A673 (cell line): ENCODE results near the gene GAS2. TPM values are rescaled to one million over a fixed set of nuclear protein-coding genes. Genes with fewer than 3 reads are reported as not detected.
A peak's percentile ranks its signal among the peaks of the same experiment; 100 is the strongest.

ENCODE experiments used
- BruUV-seq: library from RNA; stranded (reverse); fragments of 400-500 nt; replicated peaks from 2 replicates; lab custom pipeline; 2021; lab: Mats Ljungman, UMichigan
- CTCF ChIA-PET: fragments of 300-600 bp; sonication (Branson Sonifier 250); formaldehyde crosslinking; loops from one replicate; lab custom pipeline; 2022; ENCODE audit warnings: antibody characterized with exemption; lab: Charles Lee
- POLR2A ChIA-PET: fragments of 300-600 bp; sonication (Branson Sonifier 250); formaldehyde crosslinking; loops from one replicate; lab custom pipeline; 2022; ENCODE audit warnings: antibody characterized with exemption; ENCODE audit not compliant: low non-redundant PET; lab: Charles Lee
- DNase-seq: peaks from one replicate; pipeline ENCODE4 v3.0.0-alpha.2; 2015; ENCODE audit warnings: low spot score
- H3K27ac ChIP-seq: fragments of 200-600 bp; sonication (generic); 2 replicates; pipeline ENCODE4 v1.5.1; 2016; ENCODE audit warnings: mixed run types, low read depth, mild to moderate bottlenecking, mixed read lengths, antibody characterized with exemption, low read length; ENCODE audit not compliant: poor library complexity, severe bottlenecking
- H3K27me3 ChIP-seq: fragments of 200-600 bp; sonication (generic); replicated peaks from 2 replicates; pipeline ENCODE4 v1.6.1; 2017; ENCODE audit warnings: mixed run types, low read depth, mild to moderate bottlenecking, mixed read lengths, antibody characterized with exemption, low read length; ENCODE audit not compliant: insufficient read depth, poor library complexity
- H3K36me3 ChIP-seq: fragments of 200-600 bp; sonication (generic); 2 replicates; pipeline ENCODE4 v1.6.1; 2016; ENCODE audit warnings: mixed run types, mild to moderate bottlenecking, mixed read lengths, antibody characterized with exemption, low read length; ENCODE audit not compliant: insufficient read depth, poor library complexity, severe bottlenecking
- H3K4me1 ChIP-seq: fragments of 200-600 bp; sonication (generic); 2 replicates; pipeline ENCODE4 v1.6.1; 2017; ENCODE audit warnings: mixed run types, mild to moderate bottlenecking, mixed read lengths, antibody characterized with exemption, low read length; ENCODE audit not compliant: insufficient read depth, poor library complexity, severe bottlenecking
- H3K4me3 ChIP-seq: fragments of 200-600 bp; sonication (generic); 2 replicates; pipeline ENCODE4 v1.5.1; 2016; ENCODE audit warnings: low read depth, mixed run types, mild to moderate bottlenecking, mixed read lengths, low read length; ENCODE audit not compliant: poor library complexity, severe bottlenecking
- H3K9me3 ChIP-seq: fragments of 200-600 bp; sonication (generic); 2 replicates; pipeline ENCODE4 v1.6.1; 2016; ENCODE audit warnings: mixed run types, low read depth, mild to moderate bottlenecking, mixed read lengths, antibody characterized with exemption, low read length; ENCODE audit not compliant: poor library complexity, severe bottlenecking
- EZH2 ChIP-seq: fragments of 200-600 bp; sonication (generic); IDR thresholded peaks from 2 replicates; pipeline ENCODE4 v1.6.1; 2017; ENCODE audit warnings: borderline replicate concordance, low read depth, mild to moderate bottlenecking, mixed read lengths, antibody characterized with exemption, low read length; ENCODE audit not compliant: poor library complexity, severe bottlenecking
- intact Hi-C: fragments of 100-400 bp; cut with micrococcal nuclease; formaldehyde crosslinking; loops from one replicate; pipeline ENCODE4 v1.10.0; 2022; ENCODE audit not compliant: unreplicated experiment
- total RNA-seq: library from RNA; stranded (reverse); gene quantifications from 2 replicates; pipeline ENCODE4 v1.2.3, GENCODE V29; 2021
- TF ChIP-seq, protein P1 (sequence below): fragments of 300-800, 200-600 bp; sonication (generic); conservative IDR thresholded peaks from 2 replicates; pipeline ENCODE4 v1.5.1; 2017; ENCODE audit warnings: low read depth, mild to moderate bottlenecking, antibody characterized with exemption, low read length, moderate library complexity, mixed read lengths

The GAS2 gene
- total RNA-seq, 1 experiment from 2014 or later: 1.8 TPM

DNA sequence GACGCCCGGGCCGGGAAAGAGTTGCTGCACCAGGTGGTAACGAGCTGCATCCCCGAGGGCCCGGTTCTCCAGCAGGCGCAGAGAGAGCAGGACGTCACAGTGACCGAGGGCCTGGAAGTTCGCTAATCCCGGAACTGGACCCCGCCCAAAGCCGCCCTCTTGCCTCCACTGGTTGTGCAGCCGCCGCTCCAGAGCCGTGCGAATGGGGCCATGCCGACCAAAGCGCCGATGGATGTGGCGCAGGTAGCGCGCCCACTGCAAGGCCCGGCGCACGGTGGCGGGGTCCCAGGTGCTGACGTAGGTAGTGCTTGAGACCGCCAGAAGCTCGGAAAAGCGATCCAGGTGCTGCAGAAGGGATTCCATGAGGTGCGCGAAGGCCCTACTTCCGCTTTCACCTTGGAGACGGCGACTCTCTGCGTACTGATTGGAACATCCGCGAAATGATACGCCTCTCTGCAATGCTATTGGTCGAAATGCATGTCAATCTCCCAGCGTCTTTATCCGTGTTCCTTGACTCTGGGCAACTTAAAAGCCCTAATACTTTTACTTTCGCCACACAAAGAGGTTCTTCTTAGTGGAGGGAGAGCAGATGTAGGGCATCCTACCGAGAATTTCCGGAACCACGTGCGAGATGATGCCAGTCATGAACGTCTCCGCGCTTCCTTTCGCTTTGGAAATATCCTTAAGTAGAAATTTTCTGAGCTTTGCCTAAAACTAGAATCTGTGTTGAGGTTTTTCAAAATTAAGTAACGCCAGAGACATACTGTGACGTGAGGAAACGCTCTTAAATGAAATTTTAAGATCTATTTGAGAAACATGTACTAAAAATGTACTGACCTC is 40.7 kb upstream of the GAS2 start, which contains the start of gene FANCF:
TSS of gene FANCF (minus strand) at position 376 of the 840 bp plus-strand sequence. CDS start at position 363, 13 bp downstream.
- no peak for TF ChIP-seq EZH2
- TF ChIP-seq, protein P1, sequence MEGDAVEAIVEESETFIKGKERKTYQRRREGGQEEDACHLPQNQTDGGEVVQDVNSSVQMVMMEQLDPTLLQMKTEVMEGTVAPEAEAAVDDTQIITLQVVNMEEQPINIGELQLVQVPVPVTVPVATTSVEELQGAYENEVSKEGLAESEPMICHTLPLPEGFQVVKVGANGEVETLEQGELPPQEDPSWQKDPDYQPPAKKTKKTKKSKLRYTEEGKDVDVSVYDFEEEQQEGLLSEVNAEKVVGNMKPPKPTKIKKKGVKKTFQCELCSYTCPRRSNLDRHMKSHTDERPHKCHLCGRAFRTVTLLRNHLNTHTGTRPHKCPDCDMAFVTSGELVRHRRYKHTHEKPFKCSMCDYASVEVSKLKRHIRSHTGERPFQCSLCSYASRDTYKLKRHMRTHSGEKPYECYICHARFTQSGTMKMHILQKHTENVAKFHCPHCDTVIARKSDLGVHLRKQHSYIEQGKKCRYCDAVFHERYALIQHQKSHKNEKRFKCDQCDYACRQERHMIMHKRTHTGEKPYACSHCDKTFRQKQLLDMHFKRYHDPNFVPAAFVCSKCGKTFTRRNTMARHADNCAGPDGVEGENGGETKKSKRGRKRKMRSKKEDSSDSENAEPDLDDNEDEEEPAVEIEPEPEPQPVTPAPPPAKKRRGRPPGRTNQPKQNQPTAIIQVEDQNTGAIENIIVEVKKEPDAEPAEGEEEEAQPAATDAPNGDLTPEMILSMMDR: no peak
- H3K27me3 ChIP-seq: no peaks in the 10 kb centered on the region
- H3K27ac ChIP-seq: peak within 1 kb of the TSS; percentile 86
- H3K4me1 ChIP-seq: peaks cover 16% of the 10 kb centered on the region
- BruUV-seq: TSS peak; percentile 94
- no peaks in the 10 kb centered on the region for H3K9me3 ChIP-seq
- no peaks in the 10 kb centered on the region for H3K36me3 ChIP-seq
- peak within 1 kb of the TSS; percentile 80 for H3K4me3 ChIP-seq
- POLR2A ChIA-PET: no interaction called here
- DNase-seq: peak; percentile 98
- intact Hi-C loops: loop anchor here (5.0 kb wide), 1 partner anchor 162 kb away; no protein-coding TSS in a partner anchor
- CTCF ChIA-PET: no interaction called here

DNA sequence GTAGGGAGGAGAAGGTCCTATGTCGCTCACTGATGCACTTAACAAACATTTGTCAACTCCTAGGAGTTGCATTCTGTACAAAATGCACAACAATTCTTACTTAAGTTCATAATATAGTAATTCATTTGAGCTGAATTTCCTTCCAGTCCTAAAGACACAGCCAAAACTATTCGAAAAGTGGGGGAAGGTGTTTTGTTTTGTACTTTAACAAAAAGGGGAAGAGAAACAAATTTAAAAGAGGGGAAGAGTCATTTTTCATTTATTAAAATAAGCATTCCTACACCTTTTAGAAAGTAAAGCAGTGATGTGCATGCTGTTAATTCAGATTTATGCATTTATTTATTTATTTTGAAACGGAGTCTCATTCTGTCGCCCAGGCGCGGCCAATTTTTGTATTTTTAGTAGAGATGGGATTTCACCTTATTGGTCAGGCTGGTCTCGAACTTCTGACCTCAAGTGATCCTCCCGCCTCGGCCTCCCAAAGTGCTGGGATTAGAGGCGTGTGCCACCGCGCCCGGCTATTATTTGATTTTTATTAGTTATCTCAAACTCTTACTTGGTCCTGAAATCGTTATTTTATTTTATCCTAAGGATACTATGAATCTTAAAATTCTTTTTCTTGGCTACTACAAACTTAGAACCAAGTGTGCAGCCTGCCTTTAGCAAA is 39.7 kb upstream of the GAS2 start:
- H3K9me3 ChIP-seq: no peaks in the 10 kb centered on the region
- TF ChIP-seq EZH2: no peak
- TF ChIP-seq, protein P1: no peak
- ChIA-PET POLR2A (no interaction called here), CTCF (no interaction called here)
- peaks cover 16% of the 10 kb centered on the region for H3K4me1 ChIP-seq
- peak overlapping the region; percentile 80 for H3K4me3 ChIP-seq
- no peaks in the 10 kb centered on the region for H3K27me3 ChIP-seq
- no TSS peak for BruUV-seq
- H3K36me3 ChIP-seq: no peaks in the 10 kb centered on the region
- no peak for DNase-seq
- H3K27ac ChIP-seq: no peak overlapping the region
- intact Hi-C loops: loop anchor here (5.0 kb wide), 1 partner anchor 161 kb away; no protein-coding TSS in a partner anchor

DNA sequence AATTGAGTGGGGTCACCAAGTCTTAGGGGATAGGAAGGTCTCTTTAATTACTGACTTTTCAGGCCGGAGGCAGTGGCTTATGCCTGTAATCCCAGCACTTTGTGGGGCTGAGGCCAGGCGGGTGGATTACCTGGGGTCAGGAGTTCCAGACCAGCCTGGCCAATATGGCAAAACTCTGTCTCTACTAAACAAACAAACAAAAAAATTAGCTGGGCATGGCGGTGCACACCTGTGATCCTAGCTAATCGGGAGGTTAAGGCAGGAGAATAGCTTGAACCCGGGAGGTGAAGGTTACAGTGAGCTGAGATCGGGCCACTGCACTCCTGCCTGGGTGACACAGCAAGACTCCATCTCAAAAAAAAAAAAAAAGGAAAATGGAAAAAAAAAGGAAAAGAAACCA is 39.0 kb upstream of the GAS2 start:
- H3K4me3 ChIP-seq: no peak overlapping the region
- no peak overlapping the region for H3K27ac ChIP-seq
- H3K4me1 ChIP-seq: peaks cover 16% of the 10 kb centered on the region
- H3K27me3 ChIP-seq: no peaks in the 10 kb centered on the region
- intact Hi-C loops: loop anchor here (5.0 kb wide), 1 partner anchor 160 kb away; no protein-coding TSS in a partner anchor
- TF ChIP-seq, protein P1: no peak
- TF ChIP-seq EZH2: no peak
- ChIA-PET POLR2A (no interaction called here), CTCF (no interaction called here)
- no TSS peak for BruUV-seq
- DNase-seq: no peak
- H3K9me3 ChIP-seq: no peaks in the 10 kb centered on the region
- no peaks in the 10 kb centered on the region for H3K36me3 ChIP-seq
